HG03025 (cell line): ENCODE measurements around the gene NFKBIZ.
"Not testable (repeated sequence)": the region's sequence is repeated elsewhere in the genome, so short reads cannot be mapped to it uniquely, and the experiment has no call there.

Experiments
- ATAC-seq: cut with Tn5 transposase; IDR thresholded peaks from one replicate; pipeline ENCODE4 v1.9.1; 2021; ENCODE audit warnings: mild to moderate bottlenecking, moderate library complexity; ENCODE audit not compliant: unreplicated experiment, low FRiP score

The NFKBIZ gene

DNA sequence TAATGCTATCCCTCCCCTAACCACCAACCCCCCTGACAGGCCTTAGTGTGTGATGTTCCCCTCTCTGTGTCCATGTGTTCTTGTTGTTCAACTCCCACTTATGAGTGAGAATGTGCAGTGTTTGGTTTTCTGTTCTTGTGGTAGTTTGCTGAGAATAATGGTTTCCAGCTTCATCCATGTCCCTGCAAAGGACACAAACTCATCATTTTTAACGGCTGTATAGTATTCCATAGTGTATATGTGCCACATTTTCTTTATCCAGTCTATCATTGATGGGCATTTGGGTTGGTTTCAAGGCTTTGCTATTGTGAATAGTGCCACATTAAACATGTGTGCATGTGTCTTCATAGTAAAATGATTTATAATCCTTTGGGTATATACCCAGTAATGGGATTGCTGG, 56.3 kb downstream of the NFKBIZ start:
- not testable (repeated sequence) for ATAC-seq
